GM18858 (cell line): ENCODE results near the gene PPM1E.

ENCODE experiments used
- ATAC-seq: cut with Tn5 transposase; IDR thresholded peaks from one replicate; pipeline ENCODE4 v1.9.1; 2021; ENCODE audit not compliant: unreplicated experiment

The PPM1E gene

GRCh38 chr17:58993311-58993710 lies 237.7 kb downstream of the PPM1E start:
- no peak for ATAC-seq

GRCh38 chr17:58995247-58995940 lies 239.7 kb downstream of the PPM1E start:
- ATAC-seq = no peak

DNA sequence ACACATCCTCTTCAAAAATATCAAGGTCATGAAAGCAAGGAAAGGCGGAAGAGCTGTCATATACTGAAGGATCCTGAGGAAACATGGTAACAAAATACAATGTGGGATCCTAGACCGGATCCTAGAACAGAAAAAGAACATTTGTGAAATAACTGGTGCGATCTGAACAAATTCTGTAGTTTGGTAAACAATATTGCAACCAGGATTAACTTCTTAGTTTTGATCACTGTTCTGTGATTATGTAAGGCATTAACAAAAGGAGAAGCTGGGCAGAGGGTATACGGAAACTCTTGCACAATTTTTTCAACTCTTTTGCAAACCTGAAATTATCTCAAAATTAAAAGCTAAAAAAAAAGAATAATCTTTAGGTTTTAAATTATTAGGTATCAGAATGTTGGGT lies 241.3 kb downstream of the PPM1E start:
- ATAC-seq = no peak

- ATAC-seq = no peak
Observed at GRCh38 chr17:58997756-58998553, 242.3 kb downstream of the PPM1E start.

DNA sequence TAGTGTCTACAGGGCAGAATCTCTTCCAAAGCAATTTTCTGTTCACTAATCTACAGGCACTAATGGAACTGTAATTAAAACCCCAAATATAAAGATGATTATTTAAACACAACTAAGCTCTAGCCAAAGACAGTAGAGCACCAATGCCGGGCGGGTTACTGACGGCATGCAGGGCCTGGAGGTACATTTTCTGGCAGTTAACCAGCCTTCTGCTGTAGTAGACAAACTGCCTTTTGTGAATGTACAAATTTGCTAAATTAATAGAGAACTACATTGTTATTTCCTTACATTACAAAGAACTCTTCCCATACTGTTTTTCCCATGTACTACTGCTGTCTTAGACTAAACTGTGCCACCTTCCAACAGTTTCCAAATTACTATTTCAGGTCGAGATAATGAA lies 243.2 kb downstream of the PPM1E start:
- no peak for ATAC-seq

GRCh38 chr17:58999500-58999899 lies 243.8 kb downstream of the PPM1E start:
- ATAC-seq = no peak

DNA sequence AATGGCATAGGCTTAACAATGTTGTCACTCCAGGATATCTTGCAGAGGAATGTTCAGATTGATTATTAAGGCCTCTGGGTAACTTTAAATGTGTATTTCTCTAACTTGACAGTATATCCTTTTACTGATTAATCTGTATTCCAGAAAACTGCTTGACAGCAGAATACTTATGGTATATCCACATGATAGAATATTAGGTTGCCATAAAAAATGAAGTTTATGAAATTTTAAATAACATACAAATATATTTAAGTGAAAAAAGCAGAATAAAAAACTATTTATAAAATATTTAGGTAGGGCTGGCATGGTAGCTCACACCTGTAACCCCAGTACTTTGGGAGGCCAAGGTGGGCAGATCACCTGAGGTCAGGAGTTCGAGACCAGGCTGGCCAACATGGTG lies 244.4 kb downstream of the PPM1E start:
- ATAC-seq = no peak

GRCh38 chr17:59001158-59001814 lies 245.6 kb downstream of the PPM1E start:
- ATAC-seq = no peak

DNA sequence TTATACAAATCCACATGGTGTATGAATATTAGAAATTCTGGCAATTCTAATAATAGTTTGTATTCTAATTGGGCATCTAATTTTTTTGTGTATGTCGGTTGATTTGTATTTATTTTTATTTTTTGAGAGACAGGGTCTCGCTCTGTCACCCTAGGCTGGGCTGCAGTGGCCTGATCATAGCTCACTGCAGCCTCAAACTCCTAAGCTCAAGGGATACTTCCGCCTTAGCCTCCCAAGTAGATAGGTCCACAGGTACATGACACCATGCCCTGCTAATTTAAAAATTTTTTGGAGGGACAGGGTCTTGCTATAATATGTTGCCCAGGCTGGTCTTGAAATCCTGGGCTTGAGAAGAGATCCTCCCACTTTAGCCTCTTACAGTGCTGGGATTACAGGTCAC lies 246.5 kb downstream of the PPM1E start:
- no peak for ATAC-seq

DNA sequence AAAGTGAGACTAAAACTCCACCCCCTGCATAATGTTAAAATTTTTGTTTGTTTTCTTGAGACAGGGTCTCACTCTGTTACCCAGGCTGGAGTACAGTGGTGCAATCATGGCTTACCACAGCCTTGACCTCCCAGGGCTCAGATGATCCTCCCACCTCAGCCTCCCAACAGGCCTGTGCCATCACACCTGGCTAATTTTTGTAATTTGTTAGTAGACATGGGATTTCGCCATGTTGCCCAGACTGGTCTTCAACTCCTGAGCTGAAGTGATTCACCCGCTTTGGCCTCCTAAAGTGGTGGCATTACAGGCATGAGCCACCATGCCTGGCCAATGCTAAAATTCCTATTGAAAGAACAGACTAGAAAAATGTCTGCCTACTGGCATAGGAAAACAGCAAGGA lies 247.2 kb downstream of the PPM1E start:
- ATAC-seq = no peak

DNA sequence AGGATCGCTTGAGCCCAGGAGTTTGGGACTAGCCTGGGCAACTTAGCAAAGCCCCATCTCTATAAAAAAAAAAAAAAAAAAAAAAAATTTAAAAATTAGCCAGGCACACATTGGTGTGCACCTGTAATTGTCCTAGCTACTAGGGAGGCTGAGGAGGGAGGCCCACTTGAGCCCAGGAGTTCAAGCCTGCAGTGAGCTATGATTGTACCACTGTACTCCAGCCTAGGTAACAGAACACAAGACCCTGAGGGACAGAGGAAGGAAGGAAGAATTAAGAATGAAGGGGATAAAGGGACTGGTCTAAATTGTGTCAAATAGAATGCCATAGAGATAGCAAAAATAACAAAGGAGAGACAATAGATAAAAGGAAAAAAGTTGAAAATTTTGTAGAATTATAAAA lies 248.2 kb downstream of the PPM1E start:
- no peak for ATAC-seq

DNA sequence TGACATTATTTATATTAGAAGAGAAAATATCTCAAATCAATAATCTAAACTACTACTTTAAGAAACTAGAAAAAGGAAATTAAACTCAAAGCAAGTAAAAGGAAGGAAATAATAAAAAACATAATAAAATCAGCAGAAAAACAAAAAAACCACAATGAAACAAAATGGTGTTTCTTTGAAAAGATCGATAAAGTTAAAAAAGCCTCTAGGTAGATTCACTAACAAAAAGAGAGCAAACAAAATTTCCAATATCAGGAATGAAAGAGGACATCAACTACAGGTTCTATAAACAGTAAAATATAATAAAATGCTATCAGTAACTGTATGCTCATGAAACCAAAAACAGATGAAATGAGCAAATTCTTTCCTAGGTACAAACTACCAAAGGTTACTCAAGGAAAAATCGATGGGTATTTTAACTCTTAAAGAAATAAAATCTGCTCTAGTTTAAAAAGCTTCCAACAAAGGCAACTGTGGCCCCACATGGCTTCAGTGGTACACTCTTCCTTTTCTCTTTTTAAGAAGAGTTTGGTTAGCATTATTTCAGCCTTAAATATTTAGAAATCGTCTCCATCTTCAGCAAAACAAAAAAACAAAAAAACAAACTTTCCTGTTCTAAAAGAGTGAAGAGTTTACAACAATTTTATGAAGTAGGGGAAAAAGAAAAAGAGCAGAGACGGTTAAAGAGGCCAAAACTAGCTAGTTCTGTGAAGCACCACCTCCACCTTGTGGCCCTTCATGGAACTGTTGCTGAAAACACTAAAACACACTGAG lies 248.9 kb downstream of the PPM1E start:
- ATAC-seq = no peak

DNA sequence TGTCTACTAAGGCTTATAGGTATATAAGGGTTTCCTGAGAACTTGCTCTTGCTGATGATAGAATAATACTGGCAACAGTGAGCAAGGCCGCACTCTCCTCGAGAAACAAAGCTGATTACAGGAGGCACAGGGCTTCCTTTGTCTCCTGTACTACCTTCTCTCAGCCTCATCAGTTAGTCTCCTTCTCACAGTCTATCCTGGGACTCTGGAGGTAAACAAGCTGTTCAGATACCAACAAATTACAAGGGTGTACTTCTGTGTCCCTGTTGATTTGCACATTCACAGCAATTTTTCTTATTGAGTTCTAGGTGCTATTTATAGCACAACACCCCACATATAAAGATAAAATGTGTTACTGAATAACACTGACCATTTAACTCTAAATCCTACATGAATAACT lies 252.3 kb downstream of the PPM1E start:
- no peak for ATAC-seq

DNA sequence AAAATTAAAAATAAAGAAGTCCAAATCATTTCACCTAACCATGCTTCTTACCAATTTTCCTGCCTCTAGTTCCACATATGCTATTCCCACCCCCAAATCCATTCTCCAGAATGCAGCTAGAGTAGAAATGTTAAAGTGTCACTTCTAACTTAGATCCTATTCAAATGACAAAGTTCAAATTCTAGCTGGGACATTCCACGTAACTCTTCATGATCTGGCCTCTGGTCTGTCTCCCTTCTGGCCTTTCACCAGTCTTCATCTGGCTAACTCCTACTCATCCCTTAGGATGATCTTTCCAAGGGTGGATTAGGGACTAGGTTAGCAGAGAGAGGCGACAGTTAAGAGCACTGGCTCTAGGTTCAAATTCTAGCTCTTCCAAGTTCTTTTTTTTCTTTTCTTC lies 253.1 kb downstream of the PPM1E start:
- ATAC-seq = no peak

GRCh38 chr17:59010026-59010425 lies 254.4 kb downstream of the PPM1E start:
- ATAC-seq = no peak

GRCh38 chr17:59011975-59012374 lies 256.3 kb downstream of the PPM1E start:
- ATAC-seq = no peak

- no peak for ATAC-seq
Observed at GRCh38 chr17:59018019-59018418, 262.4 kb downstream of the PPM1E start.

- no peak for ATAC-seq
Observed at GRCh38 chr17:59024916-59025315, 269.3 kb downstream of the PPM1E start.

- no peak for ATAC-seq
Observed at GRCh38 chr17:59026176-59026939, 270.7 kb downstream of the PPM1E start.

- no peak for ATAC-seq
Observed at GRCh38 chr17:59027750-59028149, 272.1 kb downstream of the PPM1E start.

DNA sequence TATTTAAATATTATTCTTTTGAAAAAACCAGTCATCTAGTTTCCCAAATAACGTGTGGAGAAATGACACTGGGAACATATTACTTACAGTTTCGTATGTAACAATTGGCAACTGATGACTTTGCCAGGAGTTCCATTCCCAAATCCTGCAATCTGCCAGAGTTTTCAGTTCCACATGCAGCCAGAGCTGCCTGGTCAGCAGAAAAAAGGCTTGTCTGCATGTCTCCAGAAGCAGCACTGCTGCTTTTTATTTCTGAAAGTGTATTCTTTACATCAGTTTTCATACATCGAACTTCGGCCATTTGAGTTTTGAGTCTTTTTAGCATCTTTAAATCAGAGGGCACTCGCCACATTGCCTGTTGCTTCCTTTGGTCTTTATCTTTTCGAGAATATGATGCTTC lies 272.7 kb downstream of the PPM1E start:
- ATAC-seq = no peak
